ENCODE measurements around the gene UNC5B. TPM values are rescaled to one million over a fixed set of nuclear protein-coding genes. Genes with fewer than 3 reads are reported as not detected.
"Not testable (repeated sequence)": the region's sequence is repeated elsewhere in the genome, so short reads cannot be mapped to it uniquely, and the experiment has no call there.

Gene UNC5B
- total and polyA plus RNA-seq, 4 donors = 10.7 to 43.9 (median 23.5) TPM

DNA sequence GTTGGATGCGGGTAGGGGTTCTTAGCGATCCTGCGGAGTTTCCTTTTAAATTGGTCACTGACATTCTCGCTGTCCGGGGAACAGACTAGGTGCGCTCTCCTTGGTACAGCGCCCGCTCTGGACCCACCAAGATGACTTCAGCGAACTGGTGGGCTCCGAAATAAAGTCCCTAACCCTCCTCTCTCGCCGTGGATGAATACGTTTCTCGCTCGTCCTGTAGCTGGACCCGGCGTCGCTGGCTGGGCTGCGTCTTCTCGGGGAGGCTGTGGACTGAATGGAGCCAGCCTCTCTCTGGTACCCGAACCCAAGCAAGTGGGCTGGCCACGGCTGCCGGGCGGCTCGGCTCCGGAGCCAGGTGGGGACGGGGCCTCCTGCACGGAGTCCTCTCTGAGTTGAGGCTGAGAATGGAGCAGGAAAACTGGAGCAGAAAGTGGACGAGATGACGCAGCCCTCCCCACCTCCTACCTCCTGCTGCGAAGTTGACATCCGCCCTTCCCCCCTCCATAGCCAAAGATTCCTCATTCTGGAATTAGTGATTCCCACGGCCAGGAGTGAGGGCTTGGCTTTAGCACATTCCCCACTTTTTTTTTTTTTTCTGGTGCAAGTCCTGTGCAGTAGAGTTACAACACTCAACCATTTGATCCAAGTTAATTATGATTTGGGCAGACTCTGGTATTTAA, 1.5 kb downstream of the UNC5B start:
- 4% methylated on average over 26 of the region's 33 CpGs for WGBS (ENCODE audit: insufficient coverage)
- Histone ChIP-seq H3K27me3 (ENCODE audit: control insufficient read depth, insufficient read depth, low read length) (peaks cover 67% of the 10 kb centered on the region), H3K4me3 (ENCODE audit: low read depth, low read length) (peak overlapping the region; percentile 47), H3K36me3 (ENCODE audit: control insufficient read depth, insufficient read depth, low read length) (no peaks in the 10 kb centered on the region), H3K9me3 (ENCODE audit: control insufficient read depth, insufficient read depth, low read length) (no peaks in the 10 kb centered on the region), H3K4me1 (ENCODE audit: control insufficient read depth, insufficient read depth, low read length) (peaks cover 62% of the 10 kb centered on the region), H3K27ac (ENCODE audit: low read depth, low read length) (no peak overlapping the region)
- peak in 2 of 6 donors; percentile 40 to 48 for DNase-seq (ENCODE audit: low read depth in 4 of 6, low spot score in 6 of 6)

DNA sequence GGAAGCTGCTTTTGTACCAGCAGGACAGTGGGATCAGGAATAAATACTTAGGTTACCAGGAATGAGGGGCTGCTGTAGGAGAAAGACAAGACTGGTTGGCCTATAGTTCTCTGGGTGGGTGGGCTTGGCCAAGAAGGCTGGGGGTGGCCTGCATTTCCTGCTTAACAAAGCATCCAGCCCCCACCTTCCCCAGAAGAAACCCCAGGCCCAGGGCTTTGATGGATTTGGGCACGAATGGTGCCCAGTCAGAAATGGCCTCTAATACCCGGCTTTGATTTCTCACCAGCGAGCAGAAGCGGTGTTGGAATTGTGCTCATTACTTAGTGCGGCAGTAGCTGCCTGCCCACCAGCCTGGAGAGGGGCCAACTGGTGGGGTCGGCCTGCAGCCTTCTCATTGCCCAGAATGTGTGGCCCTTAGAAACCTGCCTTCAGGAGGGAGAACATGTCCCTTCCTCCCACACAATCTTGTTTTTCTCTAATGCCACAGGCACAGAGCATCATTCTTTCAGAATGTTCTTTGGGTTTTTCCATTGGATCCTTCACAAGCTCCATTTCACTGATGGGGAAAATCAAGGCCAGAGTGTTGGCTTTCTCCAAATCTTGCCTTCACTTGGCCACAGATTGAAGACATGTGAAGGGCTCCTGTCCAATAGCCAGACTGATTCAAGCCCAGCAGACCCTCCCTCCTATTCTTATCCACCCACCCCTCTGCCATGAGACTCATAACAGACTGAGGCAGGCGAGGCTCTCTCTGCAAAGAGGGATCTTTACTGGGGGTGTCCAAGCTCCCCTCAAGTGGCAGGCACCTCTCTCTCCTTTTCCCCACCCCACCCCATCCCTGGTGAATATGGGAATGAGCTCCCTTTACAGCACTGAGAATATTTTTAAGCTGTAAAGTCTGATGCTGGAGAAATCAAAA, 2.5 kb downstream of the UNC5B start:
- no peak for DNase-seq (ENCODE audit: low read depth in 4 of 6, low spot score in 6 of 6)
- 70% methylated on average over 3 of the region's 7 CpGs for WGBS (ENCODE audit: insufficient coverage)
- no peak overlapping the region for H3K27ac ChIP-seq (ENCODE audit: low read depth, low read length)
- no peaks in the 10 kb centered on the region for H3K36me3 ChIP-seq (ENCODE audit: control insufficient read depth, insufficient read depth, low read length)
- peak overlapping the region; percentile 47 for H3K4me3 ChIP-seq (ENCODE audit: low read depth, low read length)
- no peaks in the 10 kb centered on the region for H3K9me3 ChIP-seq (ENCODE audit: control insufficient read depth, insufficient read depth, low read length)
- H3K4me1 ChIP-seq (ENCODE audit: control insufficient read depth, insufficient read depth, low read length) = peaks cover 56% of the 10 kb centered on the region
- peaks cover 57% of the 10 kb centered on the region for H3K27me3 ChIP-seq (ENCODE audit: control insufficient read depth, insufficient read depth, low read length)

DNA sequence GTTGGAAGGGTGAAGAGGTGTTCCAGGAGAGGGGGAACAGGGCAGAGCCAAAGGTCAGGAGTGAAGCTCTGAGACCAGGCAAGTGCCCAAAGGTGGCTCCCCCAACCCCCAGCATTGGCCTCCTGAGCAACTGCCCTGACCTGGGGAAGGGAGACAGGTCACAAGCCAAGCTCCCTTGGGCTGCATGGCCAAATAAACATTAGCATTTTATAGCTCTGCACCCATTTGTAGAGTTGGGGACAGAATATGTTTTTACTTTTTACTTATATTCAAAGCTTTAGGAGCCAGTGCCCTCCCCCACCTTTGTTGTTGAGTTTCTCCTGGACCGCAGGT, 4.0 kb downstream of the UNC5B start:
- H3K4me1 ChIP-seq (ENCODE audit: control insufficient read depth, insufficient read depth, low read length) = peaks cover 60% of the 10 kb centered on the region
- no peak overlapping the region for H3K27ac ChIP-seq (ENCODE audit: low read depth, low read length)
- H3K4me3 ChIP-seq (ENCODE audit: low read depth, low read length) = no peak overlapping the region
- WGBS (ENCODE audit: insufficient coverage) = no CpG with 5 or more reads among the region's 1 CpG
- H3K27me3 ChIP-seq (ENCODE audit: control insufficient read depth, insufficient read depth, low read length) = peaks cover 43% of the 10 kb centered on the region
- no peaks in the 10 kb centered on the region for H3K9me3 ChIP-seq (ENCODE audit: control insufficient read depth, insufficient read depth, low read length)
- H3K36me3 ChIP-seq (ENCODE audit: control insufficient read depth, insufficient read depth, low read length) = no peaks in the 10 kb centered on the region
- DNase-seq (ENCODE audit: low read depth in 4 of 6, low spot score in 6 of 6) = no peak

DNA sequence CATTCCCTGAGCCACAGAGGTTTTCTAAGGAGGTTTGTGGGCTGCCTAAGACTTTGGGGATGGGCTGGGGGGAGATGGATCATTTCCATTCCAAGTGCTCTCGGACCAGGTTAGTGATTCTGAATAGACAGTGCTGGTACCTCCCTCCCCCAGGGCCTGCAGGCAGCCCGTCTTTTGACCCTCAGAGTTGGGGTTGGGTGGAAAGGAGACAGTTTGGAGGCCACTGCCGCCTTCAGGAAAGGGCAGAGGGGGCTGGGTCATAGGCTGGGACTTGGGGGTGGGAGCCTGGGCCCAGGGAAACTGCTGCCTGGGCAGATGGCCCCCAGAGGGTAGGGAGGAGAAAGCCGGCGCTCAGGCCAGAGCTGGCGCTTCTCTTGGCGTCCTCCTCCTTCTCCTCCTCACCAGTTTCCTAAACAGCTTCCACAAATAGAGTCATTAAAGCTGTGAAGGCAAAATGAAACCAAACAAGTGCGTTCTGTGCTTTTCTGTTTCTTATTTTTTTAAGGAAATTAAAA, 4.4 kb downstream of the UNC5B start:
- no peaks in the 10 kb centered on the region for H3K36me3 ChIP-seq (ENCODE audit: control insufficient read depth, insufficient read depth, low read length)
- H3K27ac ChIP-seq (ENCODE audit: low read depth, low read length) = no peak overlapping the region
- peak overlapping the region; percentile 45 for H3K4me3 ChIP-seq (ENCODE audit: low read depth, low read length)
- peaks cover 60% of the 10 kb centered on the region for H3K4me1 ChIP-seq (ENCODE audit: control insufficient read depth, insufficient read depth, low read length)
- peaks cover 41% of the 10 kb centered on the region for H3K27me3 ChIP-seq (ENCODE audit: control insufficient read depth, insufficient read depth, low read length)
- DNase-seq (ENCODE audit: low read depth in 4 of 6, low spot score in 6 of 6) = peak in 1 of 6 donors; percentile 36
- no peaks in the 10 kb centered on the region for H3K9me3 ChIP-seq (ENCODE audit: control insufficient read depth, insufficient read depth, low read length)
- 38% methylated on average over 1 of the region's 8 CpGs for WGBS (ENCODE audit: insufficient coverage)

DNA sequence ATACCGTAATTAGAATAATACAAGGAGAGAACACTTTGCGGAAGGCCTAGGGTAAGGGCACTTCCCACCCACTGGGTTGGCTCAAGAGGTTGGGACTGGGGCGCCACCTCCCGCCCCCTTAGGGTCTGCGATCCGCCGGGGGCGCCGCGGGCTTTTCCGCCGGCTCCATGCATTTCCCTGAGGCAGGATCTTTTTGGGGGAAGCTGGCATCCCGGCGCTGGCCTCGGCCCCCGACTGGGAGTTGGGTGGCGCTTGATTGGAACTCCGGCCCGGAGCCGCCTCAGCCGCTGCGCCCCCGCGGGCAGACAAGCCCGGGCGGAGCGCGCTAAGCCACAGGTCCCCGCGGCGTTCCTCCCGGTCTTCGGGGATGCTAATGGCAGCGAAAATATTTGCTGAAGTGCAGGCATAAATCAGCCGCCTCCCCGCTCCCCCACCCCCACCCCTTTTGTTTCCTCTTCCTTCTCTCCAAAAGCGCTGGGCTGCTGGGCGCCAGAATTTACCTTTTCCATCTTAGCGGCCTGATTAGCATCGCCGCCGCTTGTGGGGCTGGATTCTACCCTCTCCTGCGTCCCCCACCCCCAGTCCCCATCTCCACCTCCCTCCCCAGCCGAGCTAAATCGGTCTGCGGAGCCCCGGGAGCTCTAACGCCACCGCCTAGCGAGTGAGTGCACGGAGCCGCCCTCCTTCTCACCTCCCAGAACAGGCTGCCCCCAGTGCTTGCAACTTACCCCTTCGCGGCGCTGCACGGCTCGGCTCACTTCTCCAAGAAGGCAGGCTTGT, 5.1 kb downstream of the UNC5B start:
- peaks cover 55% of the 10 kb centered on the region for H3K4me1 ChIP-seq (ENCODE audit: control insufficient read depth, insufficient read depth, low read length)
- peaks cover 41% of the 10 kb centered on the region for H3K27me3 ChIP-seq (ENCODE audit: control insufficient read depth, insufficient read depth, low read length)
- no peaks in the 10 kb centered on the region for H3K36me3 ChIP-seq (ENCODE audit: control insufficient read depth, insufficient read depth, low read length)
- H3K9me3 ChIP-seq (ENCODE audit: control insufficient read depth, insufficient read depth, low read length) = no peaks in the 10 kb centered on the region
- H3K27ac ChIP-seq (ENCODE audit: low read depth, low read length) = no peak overlapping the region
- peak overlapping the region; percentile 45 for H3K4me3 ChIP-seq (ENCODE audit: low read depth, low read length)
- peak in 1 of 6 donors; percentile 54 for DNase-seq (ENCODE audit: low read depth in 4 of 6, low spot score in 6 of 6)
- 2% methylated on average over 50 of the region's 57 CpGs for WGBS (ENCODE audit: insufficient coverage)

DNA sequence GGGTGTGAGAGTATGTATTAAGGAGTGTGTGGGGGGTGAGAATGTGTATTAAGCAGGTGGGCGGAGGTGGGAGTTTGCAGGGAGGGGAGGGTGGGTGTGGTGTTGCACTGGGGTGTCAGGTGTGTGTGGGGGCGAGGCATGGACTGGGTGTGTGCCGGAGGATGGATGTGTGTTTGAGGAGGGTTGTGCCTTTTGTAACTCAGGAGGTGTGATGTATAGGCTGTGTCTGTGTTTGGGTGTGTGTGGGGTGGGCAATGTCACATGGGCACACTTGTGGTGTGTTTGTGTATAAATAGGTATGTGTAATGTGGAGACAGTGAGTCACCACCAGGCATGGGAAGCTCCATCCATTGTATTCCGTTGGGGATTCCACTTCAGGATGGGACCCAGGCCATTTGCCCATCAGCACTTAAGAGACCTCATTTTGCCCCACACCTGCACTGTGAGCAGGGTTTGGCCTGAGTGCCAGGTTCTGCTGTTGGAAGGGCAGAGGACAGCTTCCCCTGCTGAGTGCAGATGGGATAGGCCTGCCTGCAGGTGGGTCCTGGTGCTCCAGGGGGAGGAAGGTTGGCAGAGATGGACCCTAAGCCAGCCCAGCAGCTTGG, 5.8 kb downstream of the UNC5B start:
- peak in 1 of 6 donors; percentile 1 for DNase-seq (ENCODE audit: low read depth in 4 of 6, low spot score in 6 of 6)
- peaks cover 39% of the 10 kb centered on the region for H3K27me3 ChIP-seq (ENCODE audit: control insufficient read depth, insufficient read depth, low read length)
- H3K4me1 ChIP-seq (ENCODE audit: control insufficient read depth, insufficient read depth, low read length) = peaks cover 57% of the 10 kb centered on the region
- WGBS (ENCODE audit: insufficient coverage) = 79% methylated on average over 4 of the region's 4 CpGs
- H3K27ac ChIP-seq (ENCODE audit: low read depth, low read length) = no peak overlapping the region
- H3K4me3 ChIP-seq (ENCODE audit: low read depth, low read length) = no peak overlapping the region
- no peaks in the 10 kb centered on the region for H3K9me3 ChIP-seq (ENCODE audit: control insufficient read depth, insufficient read depth, low read length)
- no peaks in the 10 kb centered on the region for H3K36me3 ChIP-seq (ENCODE audit: control insufficient read depth, insufficient read depth, low read length)

DNA sequence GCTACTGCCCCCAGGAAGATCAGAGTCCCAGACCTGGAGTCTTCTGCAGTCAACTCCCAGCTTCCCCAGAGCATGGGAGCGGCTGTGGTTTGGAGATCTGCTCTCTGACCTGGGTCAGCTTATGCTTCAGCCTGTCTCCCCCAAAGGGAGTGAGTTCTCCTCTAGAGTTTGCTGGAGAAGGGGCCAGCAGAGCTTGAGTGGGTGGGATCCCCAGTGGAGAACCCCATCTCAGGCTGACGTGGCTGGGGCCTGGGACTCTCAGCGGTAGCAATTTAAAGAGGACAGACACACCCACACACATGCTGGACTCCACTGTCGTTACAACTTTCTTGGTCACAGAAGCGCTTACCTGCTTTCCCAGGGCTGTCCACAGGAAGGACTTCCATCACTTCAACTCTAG, 6.3 kb downstream of the UNC5B start:
- H3K36me3 ChIP-seq (ENCODE audit: control insufficient read depth, insufficient read depth, low read length) = no peaks in the 10 kb centered on the region
- WGBS (ENCODE audit: insufficient coverage) = 85% methylated on average over 4 of the region's 5 CpGs
- no peak overlapping the region for H3K27ac ChIP-seq (ENCODE audit: low read depth, low read length)
- peaks cover 35% of the 10 kb centered on the region for H3K27me3 ChIP-seq (ENCODE audit: control insufficient read depth, insufficient read depth, low read length)
- H3K4me1 ChIP-seq (ENCODE audit: control insufficient read depth, insufficient read depth, low read length) = peaks cover 53% of the 10 kb centered on the region
- no peak for DNase-seq (ENCODE audit: low read depth in 4 of 6, low spot score in 6 of 6)
- H3K4me3 ChIP-seq (ENCODE audit: low read depth, low read length) = no peak overlapping the region
- H3K9me3 ChIP-seq (ENCODE audit: control insufficient read depth, insufficient read depth, low read length) = no peaks in the 10 kb centered on the region

DNA sequence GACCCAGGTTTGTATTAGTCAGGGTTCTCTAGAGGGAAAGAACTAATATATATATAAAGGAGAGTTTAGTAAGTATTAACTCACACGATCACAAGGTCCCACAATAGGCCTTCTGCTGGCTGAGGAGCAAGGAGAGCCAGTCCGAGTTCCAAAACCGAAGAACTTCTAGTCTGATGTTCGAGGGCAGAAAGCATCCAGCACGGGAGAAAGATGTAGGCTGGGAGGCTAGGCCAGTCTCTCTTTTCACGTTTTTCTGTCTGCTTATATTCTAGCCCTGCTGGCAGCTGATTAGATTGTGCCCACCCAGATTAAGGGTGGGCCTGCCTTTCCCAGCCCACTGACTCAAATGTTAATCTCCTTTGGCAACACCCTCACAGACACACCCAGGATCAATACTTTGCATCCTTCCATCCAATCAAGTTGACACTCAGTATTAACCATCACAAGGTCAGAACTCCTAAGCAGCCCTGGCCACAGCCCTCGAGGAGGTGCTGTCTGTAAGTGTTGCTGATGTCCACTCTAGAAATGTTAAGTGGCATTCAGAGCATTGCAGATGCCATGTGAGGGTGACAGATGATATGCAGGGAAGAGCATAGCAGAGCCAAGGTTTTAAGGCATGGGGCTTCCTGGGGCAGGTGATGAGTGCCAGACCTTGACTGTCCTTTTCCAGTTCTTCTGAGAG, 7.0 kb downstream of the UNC5B start:
- peaks cover 28% of the 10 kb centered on the region for H3K27me3 ChIP-seq (ENCODE audit: control insufficient read depth, insufficient read depth, low read length)
- 84% methylated on average over 6 of the region's 7 CpGs for WGBS (ENCODE audit: insufficient coverage)
- peaks cover 45% of the 10 kb centered on the region for H3K4me1 ChIP-seq (ENCODE audit: control insufficient read depth, insufficient read depth, low read length)

More for the DNA sequence above, 7.0 kb downstream of the UNC5B start:
- not testable (repeated sequence) for H3K27ac ChIP-seq (ENCODE audit: low read depth, low read length); DNase-seq (ENCODE audit: low read depth in 4 of 6, low spot score in 6 of 6); H3K9me3 ChIP-seq (ENCODE audit: control insufficient read depth, insufficient read depth, low read length); H3K36me3 ChIP-seq (ENCODE audit: control insufficient read depth, insufficient read depth, low read length); H3K4me3 ChIP-seq (ENCODE audit: low read depth, low read length)

All from spinal cord (tissue), 10 donors.